Measurements from ENCODE around the gene XRCC2. TPM values are rescaled to one million over a fixed set of nuclear protein-coding genes. Genes with fewer than 3 reads are reported as not detected.
A peak's percentile ranks its signal among the peaks of the same experiment; 100 is the strongest.
"Not testable (repeated sequence)": the region's sequence is repeated elsewhere in the genome, so short reads cannot be mapped to it uniquely, and the experiment has no call there.

Gene XRCC2
- total RNA-seq, 4 donors from 2014 or later = 0.07 to 0.41 (median 0.20) TPM; not detected in 1

DNA sequence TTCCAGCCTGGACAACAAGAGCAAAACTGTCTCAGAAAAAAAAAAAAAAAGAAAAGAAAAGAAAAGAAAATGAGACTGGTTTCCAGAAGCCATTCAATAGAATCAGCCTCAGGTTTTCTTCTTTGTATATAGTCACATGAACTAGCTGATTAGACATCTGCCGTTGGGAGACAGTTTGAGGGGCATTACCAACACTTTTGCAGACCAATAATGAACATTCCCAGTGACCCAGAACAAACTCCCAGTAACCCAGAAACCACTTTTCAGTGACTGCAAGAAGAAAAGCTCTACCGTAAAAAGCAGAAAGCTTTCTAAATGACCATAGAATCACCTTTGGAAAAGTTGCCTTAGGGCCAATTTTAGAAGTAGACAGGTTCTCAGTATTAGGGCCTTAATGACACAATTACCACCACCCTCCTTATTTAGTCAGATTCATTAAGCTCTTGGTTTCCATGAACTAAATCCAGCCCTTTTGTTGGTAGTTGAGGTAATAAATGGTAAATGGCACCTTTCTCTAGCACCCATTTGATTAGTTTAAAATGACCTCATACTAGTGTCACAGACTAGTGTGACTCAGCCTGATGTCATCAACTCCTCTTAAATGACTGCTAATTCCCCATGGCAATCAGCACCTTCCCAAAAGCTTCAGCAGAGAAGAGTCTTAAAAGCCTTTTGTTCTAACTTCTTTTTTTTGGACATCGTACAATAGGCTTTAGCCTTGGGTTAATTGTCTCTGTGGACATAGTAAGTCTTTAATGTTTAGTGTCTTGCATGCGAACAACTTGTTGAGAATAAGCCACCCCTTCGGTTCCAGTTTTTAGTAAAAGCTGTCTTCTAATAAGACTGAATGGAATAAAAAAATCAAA is 33.6 kb upstream of the XRCC2 start:
- Histone ChIP-seq H3K9me3 (no peaks in the 10 kb centered on the region), H3K4me3 (no peak overlapping the region), H3K4me1 (peaks cover 3 to 5% of the 10 kb centered on the region in 2 donors), H3K36me3 (no peaks in the 10 kb centered on the region), H3K27me3 (no peaks in the 10 kb centered on the region), H3K27ac (no peak overlapping the region)
- ATAC-seq (no peak), DNase-seq (no peak)
- in situ Hi-C loops (cut with MboI; ENCODE audit: low sequenced_read_pairs in 4 of 4) (loop anchor here in 3 of 4 donors (10.0 to 25.0 kb wide), 2 partner anchors 372 to 375 kb away; no protein-coding TSS in a partner anchor), intact Hi-C loops (cut with DNase I; ENCODE audit: low total_unique reads) (loop anchor here (10.0 kb wide), 2 partner anchors 245 to 275 kb away; partner anchors contain the start of gene KMT2C)
- TF ChIP-seq, protein P1, sequence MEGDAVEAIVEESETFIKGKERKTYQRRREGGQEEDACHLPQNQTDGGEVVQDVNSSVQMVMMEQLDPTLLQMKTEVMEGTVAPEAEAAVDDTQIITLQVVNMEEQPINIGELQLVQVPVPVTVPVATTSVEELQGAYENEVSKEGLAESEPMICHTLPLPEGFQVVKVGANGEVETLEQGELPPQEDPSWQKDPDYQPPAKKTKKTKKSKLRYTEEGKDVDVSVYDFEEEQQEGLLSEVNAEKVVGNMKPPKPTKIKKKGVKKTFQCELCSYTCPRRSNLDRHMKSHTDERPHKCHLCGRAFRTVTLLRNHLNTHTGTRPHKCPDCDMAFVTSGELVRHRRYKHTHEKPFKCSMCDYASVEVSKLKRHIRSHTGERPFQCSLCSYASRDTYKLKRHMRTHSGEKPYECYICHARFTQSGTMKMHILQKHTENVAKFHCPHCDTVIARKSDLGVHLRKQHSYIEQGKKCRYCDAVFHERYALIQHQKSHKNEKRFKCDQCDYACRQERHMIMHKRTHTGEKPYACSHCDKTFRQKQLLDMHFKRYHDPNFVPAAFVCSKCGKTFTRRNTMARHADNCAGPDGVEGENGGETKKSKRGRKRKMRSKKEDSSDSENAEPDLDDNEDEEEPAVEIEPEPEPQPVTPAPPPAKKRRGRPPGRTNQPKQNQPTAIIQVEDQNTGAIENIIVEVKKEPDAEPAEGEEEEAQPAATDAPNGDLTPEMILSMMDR (IDR thresholded peaks at IDR 0.05 in 4 of 5, conservative IDR thresholded peaks at IDR 0.05 in 1 of 5) = no peak
- TF ChIP-seq POLR2A (IDR thresholded peaks at IDR 0.05) = no peak

DNA sequence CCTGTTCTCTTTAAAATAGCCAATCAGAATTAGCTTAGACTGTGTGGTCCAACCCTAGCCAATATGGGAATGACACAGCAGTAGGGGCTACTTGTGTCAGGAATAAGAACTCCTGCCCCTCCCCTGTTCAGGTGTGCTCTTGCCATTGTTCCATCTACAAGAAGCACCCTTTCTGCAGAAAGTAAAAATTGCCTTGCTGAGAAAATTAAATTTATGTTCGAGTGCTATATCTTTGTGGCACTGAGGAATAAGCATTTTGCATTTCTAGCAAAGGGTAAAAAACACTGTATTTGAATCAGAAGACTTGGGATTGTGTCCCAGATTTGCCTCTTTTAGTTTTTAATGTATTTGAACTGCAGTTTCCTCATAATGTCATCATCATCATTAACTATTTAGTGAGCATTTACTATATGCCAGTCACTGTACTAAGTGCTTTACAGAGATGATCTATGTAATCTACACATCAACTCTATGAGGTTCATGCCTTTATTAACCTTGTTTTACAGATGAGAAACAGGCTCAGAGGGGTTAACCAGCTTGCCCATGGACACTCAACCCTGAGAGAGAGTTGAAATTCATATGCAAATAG is 28.9 kb upstream of the XRCC2 start:
- no peaks in the 10 kb centered on the region for H3K9me3 ChIP-seq
- H3K4me3 ChIP-seq = no peak overlapping the region
- intact Hi-C loops (cut with DNase I; ENCODE audit: low total_unique reads) = loop anchor here (2.0 to 10.0 kb wide), 3 partner anchors 34 to 270 kb away; partner anchors contain the start of gene KMT2C
- H3K36me3 ChIP-seq = no peaks in the 10 kb centered on the region
- no peaks in the 10 kb centered on the region for H3K27me3 ChIP-seq
- H3K4me1 ChIP-seq = peaks cover 10 to 12% of the 10 kb centered on the region in 2 donors
- TF ChIP-seq, protein P1 (IDR thresholded peaks at IDR 0.05 in 4 of 5, conservative IDR thresholded peaks at IDR 0.05 in 1 of 5) = no peak
- no peak for TF ChIP-seq POLR2A (IDR thresholded peaks at IDR 0.05)
- in situ Hi-C loops (cut with MboI; ENCODE audit: low sequenced_read_pairs in 4 of 4) = loop anchor here in 2 of 4 donors (10.0 to 25.0 kb wide), 2 partner anchors 368 to 370 kb away; no protein-coding TSS in a partner anchor
- DNase-seq (no peak), ATAC-seq (no peak)
- H3K27ac ChIP-seq = no peak overlapping the region

DNA sequence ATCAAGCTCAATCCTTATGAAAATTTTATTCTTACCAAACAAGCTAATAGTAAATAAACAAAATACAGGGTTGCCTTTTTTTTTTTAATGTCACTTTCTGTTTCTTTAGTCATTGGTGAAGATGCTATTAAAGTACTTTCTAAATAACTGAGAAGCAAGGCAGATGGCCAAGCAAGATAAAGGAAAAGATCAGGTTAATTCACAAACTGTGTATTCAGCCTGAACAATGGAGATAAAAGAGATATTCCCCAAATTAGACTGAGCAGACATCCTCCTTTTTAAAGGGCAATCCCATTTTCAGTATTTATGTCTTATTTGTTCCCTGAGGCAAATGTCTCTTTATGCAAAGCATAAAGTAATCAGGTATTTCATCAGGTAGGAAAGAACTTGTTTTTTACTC is 23.1 kb upstream of the XRCC2 start:
- Histone ChIP-seq H3K36me3 (no peaks in the 10 kb centered on the region), H3K9me3 (no peaks in the 10 kb centered on the region), H3K27ac (peak overlapping the region; percentile 81 to 86 (median 83)), H3K4me1 (peaks cover 15 to 16% of the 10 kb centered on the region in 2 donors), H3K27me3 (no peaks in the 10 kb centered on the region), H3K4me3 (peak overlapping the region in 1 of 4 donors; percentile 51)
- TF ChIP-seq, protein P1 (IDR thresholded peaks at IDR 0.05 in 4 of 5, conservative IDR thresholded peaks at IDR 0.05 in 1 of 5) = no peak
- TF ChIP-seq POLR2A (IDR thresholded peaks at IDR 0.05) = no peak
- no peak for DNase-seq
- intact Hi-C loops (cut with DNase I; ENCODE audit: low total_unique reads) (no loop called here), in situ Hi-C loops (cut with MboI; ENCODE audit: low sequenced_read_pairs in 4 of 4) (loop anchor here in 1 of 4 donors (25.0 kb wide), 1 partner anchor 362 kb away; no protein-coding TSS in a partner anchor)
- ATAC-seq = no peak

DNA sequence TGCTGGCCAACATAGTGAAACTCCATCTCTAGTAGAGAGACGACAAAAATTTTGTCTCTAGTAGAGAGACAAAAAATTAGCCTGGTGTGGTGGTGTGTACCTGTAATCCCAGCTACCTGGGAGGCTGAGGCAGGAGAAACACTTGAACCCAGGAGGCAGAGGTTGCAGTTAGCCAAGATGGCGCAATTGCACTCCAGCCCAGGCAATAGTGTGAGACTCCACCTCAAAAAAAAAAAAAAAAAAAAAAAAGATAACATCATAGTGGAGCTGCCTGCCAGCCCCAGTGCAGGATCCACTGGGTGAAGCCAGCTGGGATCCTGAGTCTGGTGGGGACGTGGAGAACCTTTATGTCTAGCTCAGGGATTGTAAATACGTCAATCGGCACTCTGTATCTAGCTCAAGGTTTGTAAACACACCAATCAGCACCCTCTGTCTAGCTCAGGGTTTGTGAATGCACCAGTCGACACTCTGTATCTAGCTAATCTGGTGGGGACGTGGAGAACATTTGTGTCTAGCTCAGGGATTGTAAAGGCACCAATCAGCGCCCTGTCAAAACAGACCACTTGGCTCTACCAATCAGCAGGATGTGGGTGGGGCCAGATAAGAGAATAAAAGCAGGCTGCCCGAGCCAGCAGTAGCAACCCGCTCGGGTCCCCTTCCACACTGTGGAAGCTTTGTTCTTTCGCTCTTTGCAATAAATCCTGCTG is 21.5 kb upstream of the XRCC2 start:
- H3K27me3 ChIP-seq; H3K4me3 ChIP-seq; DNase-seq; ATAC-seq; H3K36me3 ChIP-seq; intact Hi-C loops (cut with DNase I; ENCODE audit: low total_unique reads); H3K27ac ChIP-seq; H3K9me3 ChIP-seq: not testable (repeated sequence)
- in situ Hi-C loops (cut with MboI; ENCODE audit: low sequenced_read_pairs in 4 of 4) = loop anchor here in 1 of 4 donors (25.0 kb wide), 1 partner anchor 360 kb away; no protein-coding TSS in a partner anchor
- peaks cover 15 to 16% of the 10 kb centered on the region in 2 donors for H3K4me1 ChIP-seq

DNA sequence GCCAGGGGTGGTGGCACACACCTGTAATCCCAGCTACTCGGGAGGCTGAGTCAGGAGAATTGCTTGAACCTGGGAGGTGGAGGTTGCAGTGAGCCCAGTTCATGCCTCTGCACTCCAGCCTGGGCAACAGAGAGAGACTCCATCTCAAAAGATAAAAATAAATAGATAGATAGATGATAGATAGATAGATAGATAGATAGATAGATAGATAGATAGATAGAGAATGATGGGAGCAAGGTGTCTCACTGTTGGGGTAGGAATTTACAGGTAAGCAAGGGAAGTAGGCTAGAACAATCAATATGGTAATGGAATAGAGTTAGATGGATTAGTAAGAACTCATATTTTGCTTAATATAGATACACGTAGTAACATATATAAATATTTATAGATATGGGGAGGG is 16.3 kb upstream of the XRCC2 start:
- H3K4me1 ChIP-seq; H3K9me3 ChIP-seq; ATAC-seq; H3K27ac ChIP-seq; DNase-seq; H3K27me3 ChIP-seq; intact Hi-C loops (cut with DNase I; ENCODE audit: low total_unique reads); H3K4me3 ChIP-seq; H3K36me3 ChIP-seq: not testable (repeated sequence)
- in situ Hi-C loops (cut with MboI; ENCODE audit: low sequenced_read_pairs in 4 of 4) = loop anchor here in 1 of 4 donors (25.0 kb wide), 1 partner anchor 355 kb away; no protein-coding TSS in a partner anchor
